Esophagus squamous epithelium (tissue), 4 donors: Measurements from ENCODE around the gene MAMDC4.

ENCODE experiments used
- POLR2A ChIP-seq, 4 donors: fragments of 450-650 bp; IDR thresholded peaks; one replicate each; pipeline ENCODE4 v1.6.1; 2017; ENCODE audit warnings: antibody characterized with exemption in 4 of 4, mild to moderate bottlenecking in 4 of 4, moderate library complexity in 3 of 4
- TF ChIP-seq, protein P1 (sequence below), 6 experiments: fragments of 450-650 bp in 4 of 6; fragments of 200-600 bp in 2 of 6; sonication (generic) in 2 of 6; IDR thresholded peaks; one replicate each; pipeline ENCODE4 v1.5.1; 2016 to 2019; ENCODE audit warnings: antibody characterized with exemption in 6 of 6, mild to moderate bottlenecking in 4 of 6, moderate library complexity in 4 of 6

GRCh38 chr9:136896027-136896426 lies 43.9 kb downstream of the MAMDC4 start:
- no peak for TF ChIP-seq POLR2A (IDR thresholded peaks at IDR 0.05)
- TF ChIP-seq, protein P1, sequence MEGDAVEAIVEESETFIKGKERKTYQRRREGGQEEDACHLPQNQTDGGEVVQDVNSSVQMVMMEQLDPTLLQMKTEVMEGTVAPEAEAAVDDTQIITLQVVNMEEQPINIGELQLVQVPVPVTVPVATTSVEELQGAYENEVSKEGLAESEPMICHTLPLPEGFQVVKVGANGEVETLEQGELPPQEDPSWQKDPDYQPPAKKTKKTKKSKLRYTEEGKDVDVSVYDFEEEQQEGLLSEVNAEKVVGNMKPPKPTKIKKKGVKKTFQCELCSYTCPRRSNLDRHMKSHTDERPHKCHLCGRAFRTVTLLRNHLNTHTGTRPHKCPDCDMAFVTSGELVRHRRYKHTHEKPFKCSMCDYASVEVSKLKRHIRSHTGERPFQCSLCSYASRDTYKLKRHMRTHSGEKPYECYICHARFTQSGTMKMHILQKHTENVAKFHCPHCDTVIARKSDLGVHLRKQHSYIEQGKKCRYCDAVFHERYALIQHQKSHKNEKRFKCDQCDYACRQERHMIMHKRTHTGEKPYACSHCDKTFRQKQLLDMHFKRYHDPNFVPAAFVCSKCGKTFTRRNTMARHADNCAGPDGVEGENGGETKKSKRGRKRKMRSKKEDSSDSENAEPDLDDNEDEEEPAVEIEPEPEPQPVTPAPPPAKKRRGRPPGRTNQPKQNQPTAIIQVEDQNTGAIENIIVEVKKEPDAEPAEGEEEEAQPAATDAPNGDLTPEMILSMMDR (IDR thresholded peaks at IDR 0.05): no peak
